ENCODE measurements around the gene CDYL2.

DNA sequence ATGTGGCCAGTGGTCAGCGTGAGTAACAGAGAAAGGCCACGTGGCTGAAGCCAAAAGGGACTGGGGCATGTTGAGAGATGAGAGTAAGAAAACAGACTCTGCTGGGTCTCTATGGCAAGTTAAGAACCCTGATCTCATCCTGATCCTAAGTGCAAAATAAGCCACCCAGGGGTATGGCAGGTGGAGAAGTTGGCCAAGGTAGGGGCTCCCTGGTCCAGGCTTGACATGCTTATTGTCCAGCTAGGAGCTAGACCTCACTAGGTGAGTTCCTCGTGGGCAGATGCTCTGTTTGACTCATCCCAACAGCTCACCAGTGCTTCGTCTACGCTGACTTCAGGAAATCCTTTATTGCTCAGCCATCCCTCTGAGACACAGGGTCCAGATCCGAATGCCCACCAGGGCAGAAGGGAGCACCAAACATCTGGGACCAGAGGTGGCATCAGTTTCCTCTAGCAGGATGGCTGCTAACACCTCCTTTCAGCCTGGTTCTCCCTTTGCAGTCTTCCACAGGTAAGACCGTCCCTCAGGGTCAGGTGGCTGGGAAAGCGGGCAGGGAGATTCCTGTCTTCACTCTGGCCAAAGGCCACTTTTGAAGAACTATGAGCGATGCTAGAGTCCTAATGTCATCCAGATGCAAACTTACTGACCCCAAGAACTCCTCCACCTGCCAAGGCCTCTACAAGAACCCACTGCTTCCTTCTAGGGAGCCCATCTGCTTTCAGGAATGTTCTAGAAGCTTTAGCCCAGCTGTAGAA lies 99.5 kb downstream of the CDYL2 start:
- TF ChIP-seq, protein P1, sequence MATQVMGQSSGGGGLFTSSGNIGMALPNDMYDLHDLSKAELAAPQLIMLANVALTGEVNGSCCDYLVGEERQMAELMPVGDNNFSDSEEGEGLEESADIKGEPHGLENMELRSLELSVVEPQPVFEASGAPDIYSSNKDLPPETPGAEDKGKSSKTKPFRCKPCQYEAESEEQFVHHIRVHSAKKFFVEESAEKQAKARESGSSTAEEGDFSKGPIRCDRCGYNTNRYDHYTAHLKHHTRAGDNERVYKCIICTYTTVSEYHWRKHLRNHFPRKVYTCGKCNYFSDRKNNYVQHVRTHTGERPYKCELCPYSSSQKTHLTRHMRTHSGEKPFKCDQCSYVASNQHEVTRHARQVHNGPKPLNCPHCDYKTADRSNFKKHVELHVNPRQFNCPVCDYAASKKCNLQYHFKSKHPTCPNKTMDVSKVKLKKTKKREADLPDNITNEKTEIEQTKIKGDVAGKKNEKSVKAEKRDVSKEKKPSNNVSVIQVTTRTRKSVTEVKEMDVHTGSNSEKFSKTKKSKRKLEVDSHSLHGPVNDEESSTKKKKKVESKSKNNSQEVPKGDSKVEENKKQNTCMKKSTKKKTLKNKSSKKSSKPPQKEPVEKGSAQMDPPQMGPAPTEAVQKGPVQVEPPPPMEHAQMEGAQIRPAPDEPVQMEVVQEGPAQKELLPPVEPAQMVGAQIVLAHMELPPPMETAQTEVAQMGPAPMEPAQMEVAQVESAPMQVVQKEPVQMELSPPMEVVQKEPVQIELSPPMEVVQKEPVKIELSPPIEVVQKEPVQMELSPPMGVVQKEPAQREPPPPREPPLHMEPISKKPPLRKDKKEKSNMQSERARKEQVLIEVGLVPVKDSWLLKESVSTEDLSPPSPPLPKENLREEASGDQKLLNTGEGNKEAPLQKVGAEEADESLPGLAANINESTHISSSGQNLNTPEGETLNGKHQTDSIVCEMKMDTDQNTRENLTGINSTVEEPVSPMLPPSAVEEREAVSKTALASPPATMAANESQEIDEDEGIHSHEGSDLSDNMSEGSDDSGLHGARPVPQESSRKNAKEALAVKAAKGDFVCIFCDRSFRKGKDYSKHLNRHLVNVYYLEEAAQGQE (IDR thresholded peaks at IDR 0.05; ENCODE audit: insufficient read depth in 1 of 2, low read depth in 2 of 2, low read length in 2 of 2) = no peak
- TF ChIP-seq POLR2AphosphoS5 (IDR thresholded peaks at IDR 0.05; ENCODE audit: low read depth, low read length) = no peak
- no peak for TF ChIP-seq TAF1 (IDR thresholded peaks at IDR 0.05; ENCODE audit: borderline replicate concordance, insufficient read depth, low read length)
